ENCODE data around the gene NEU1.

DNA sequence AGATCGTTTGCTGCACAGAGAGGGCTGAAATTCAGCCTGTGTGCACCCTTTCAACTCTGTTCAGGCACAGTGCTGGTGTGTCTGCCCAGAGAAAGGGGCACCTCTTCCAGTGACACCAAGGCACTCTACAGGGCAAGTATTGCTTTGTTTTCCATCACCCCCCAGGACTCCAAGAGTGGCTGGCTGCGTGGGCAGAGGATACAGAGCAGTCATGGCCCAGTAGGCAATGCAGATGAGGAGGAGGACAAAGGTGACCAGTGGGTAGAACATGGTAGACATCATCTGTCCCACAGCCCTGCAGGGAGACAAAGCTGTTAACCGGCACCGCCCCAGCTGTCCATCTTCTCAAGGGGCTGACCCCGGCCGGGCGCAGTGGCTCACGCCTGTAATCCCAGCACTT lies 6.7 kb upstream of the NEU1 start:
- TF ChIP-seq EP300 (conservative IDR thresholded peaks at IDR 0.05; ENCODE audit: poor library complexity, severe bottlenecking) (no peak), EZH2 (IDR thresholded peaks at IDR 0.05; ENCODE audit: borderline replicate concordance, insufficient read depth, low read length, poor library complexity, severe bottlenecking) (no peak), POLR2AphosphoS5 (IDR thresholded peaks at IDR 0.05) (no peak), TAF1 (IDR thresholded peaks at IDR 0.05; ENCODE audit: low read depth) (no peak), RAD21 (conservative IDR thresholded peaks at IDR 0.05) (no peak), MXI1 (conservative IDR thresholded peaks at IDR 0.05; ENCODE audit: poor library complexity, severe bottlenecking) (no peak), SMC3 (conservative IDR thresholded peaks at IDR 0.05; ENCODE audit: poor library complexity) (no peak)
- TF ChIP-seq, protein P1, sequence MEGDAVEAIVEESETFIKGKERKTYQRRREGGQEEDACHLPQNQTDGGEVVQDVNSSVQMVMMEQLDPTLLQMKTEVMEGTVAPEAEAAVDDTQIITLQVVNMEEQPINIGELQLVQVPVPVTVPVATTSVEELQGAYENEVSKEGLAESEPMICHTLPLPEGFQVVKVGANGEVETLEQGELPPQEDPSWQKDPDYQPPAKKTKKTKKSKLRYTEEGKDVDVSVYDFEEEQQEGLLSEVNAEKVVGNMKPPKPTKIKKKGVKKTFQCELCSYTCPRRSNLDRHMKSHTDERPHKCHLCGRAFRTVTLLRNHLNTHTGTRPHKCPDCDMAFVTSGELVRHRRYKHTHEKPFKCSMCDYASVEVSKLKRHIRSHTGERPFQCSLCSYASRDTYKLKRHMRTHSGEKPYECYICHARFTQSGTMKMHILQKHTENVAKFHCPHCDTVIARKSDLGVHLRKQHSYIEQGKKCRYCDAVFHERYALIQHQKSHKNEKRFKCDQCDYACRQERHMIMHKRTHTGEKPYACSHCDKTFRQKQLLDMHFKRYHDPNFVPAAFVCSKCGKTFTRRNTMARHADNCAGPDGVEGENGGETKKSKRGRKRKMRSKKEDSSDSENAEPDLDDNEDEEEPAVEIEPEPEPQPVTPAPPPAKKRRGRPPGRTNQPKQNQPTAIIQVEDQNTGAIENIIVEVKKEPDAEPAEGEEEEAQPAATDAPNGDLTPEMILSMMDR (IDR thresholded peaks at IDR 0.05; ENCODE audit: poor library complexity, severe bottlenecking): no peak
- TF ChIP-seq, protein P2, sequence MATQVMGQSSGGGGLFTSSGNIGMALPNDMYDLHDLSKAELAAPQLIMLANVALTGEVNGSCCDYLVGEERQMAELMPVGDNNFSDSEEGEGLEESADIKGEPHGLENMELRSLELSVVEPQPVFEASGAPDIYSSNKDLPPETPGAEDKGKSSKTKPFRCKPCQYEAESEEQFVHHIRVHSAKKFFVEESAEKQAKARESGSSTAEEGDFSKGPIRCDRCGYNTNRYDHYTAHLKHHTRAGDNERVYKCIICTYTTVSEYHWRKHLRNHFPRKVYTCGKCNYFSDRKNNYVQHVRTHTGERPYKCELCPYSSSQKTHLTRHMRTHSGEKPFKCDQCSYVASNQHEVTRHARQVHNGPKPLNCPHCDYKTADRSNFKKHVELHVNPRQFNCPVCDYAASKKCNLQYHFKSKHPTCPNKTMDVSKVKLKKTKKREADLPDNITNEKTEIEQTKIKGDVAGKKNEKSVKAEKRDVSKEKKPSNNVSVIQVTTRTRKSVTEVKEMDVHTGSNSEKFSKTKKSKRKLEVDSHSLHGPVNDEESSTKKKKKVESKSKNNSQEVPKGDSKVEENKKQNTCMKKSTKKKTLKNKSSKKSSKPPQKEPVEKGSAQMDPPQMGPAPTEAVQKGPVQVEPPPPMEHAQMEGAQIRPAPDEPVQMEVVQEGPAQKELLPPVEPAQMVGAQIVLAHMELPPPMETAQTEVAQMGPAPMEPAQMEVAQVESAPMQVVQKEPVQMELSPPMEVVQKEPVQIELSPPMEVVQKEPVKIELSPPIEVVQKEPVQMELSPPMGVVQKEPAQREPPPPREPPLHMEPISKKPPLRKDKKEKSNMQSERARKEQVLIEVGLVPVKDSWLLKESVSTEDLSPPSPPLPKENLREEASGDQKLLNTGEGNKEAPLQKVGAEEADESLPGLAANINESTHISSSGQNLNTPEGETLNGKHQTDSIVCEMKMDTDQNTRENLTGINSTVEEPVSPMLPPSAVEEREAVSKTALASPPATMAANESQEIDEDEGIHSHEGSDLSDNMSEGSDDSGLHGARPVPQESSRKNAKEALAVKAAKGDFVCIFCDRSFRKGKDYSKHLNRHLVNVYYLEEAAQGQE (IDR thresholded peaks at IDR 0.05; ENCODE audit: borderline replicate concordance): no peak

Data from neural cell (in vitro differentiated cells).